ENCODE results near the gene INPP5E.

The INPP5E gene

GRCh38 chr9:136422876-136423275 is 16.8 kb downstream of the INPP5E start:
- Histone ChIP-seq H3F3A (ENCODE audit: insufficient read depth, low read length) (no peaks in the 10 kb centered on the region), H3K36me3 (replicated peaks; ENCODE audit: insufficient read depth, low read length) (peaks cover 3% of the 10 kb centered on the region; the same call in 1 of the 2 replicates), H3K9me3 (replicated peaks; ENCODE audit: insufficient read depth, low read length) (no peaks in the 10 kb centered on the region), H3K9ac (ENCODE audit: low read length) (no peak overlapping the region), H3K79me2 (ENCODE audit: low read length) (no peaks in the 10 kb centered on the region), H2AFZ (ENCODE audit: low read length) (no peak overlapping the region), H3K9me2 (replicated peaks; ENCODE audit: insufficient read depth, low read length) (no peaks in the 10 kb centered on the region), H3K27me3 (replicated peaks; ENCODE audit: insufficient read depth, low read length) (no peaks in the 10 kb centered on the region), H3K4me1 (ENCODE audit: low read length) (no peaks in the 10 kb centered on the region), H3K27ac (ENCODE audit: low read length) (no peak overlapping the region), H3K4me3 (ENCODE audit: low read length) (no peak overlapping the region), H3K4me2 (ENCODE audit: low read depth, low read length) (no peak overlapping the region), H4K20me1 (ENCODE audit: insufficient read depth, low read length) (no peaks in the 10 kb centered on the region)
- DNase-seq, result no peak
- TF ChIP-seq EZH2phosphoT487 (IDR thresholded peaks at IDR 0.05; ENCODE audit: low read length) (no peak), EZH2 (optimal IDR thresholded peaks at IDR 0.05; ENCODE audit: low read depth, low read length) (no peak), CTCF (IDR thresholded peaks at IDR 0.05; ENCODE audit: low read length) (no peak)

GRCh38 chr9:136421791-136422190 is 17.9 kb downstream of the INPP5E start:
- H3K36me3 ChIP-seq (replicated peaks; ENCODE audit: insufficient read depth, low read length), result peaks cover 3% of the 10 kb centered on the region; the same call in 1 of the 2 replicates
- no peak overlapping the region for H3K9ac ChIP-seq (ENCODE audit: low read length)
- TF ChIP-seq EZH2phosphoT487 (IDR thresholded peaks at IDR 0.05; ENCODE audit: low read length), result no peak
- no peak for TF ChIP-seq CTCF (IDR thresholded peaks at IDR 0.05; ENCODE audit: low read length)
- TF ChIP-seq EZH2 (optimal IDR thresholded peaks at IDR 0.05; ENCODE audit: low read depth, low read length), result no peak

GRCh38 chr9:136419092-136419420 is 20.6 kb downstream of the INPP5E start:
- TF ChIP-seq CTCF (IDR thresholded peaks at IDR 0.05; ENCODE audit: low read length), result no peak
- no peak for TF ChIP-seq EZH2phosphoT487 (IDR thresholded peaks at IDR 0.05; ENCODE audit: low read length)
- TF ChIP-seq EZH2 (optimal IDR thresholded peaks at IDR 0.05; ENCODE audit: low read depth, low read length), result no peak
- no peaks in the 10 kb centered on the region for H3K9me3 ChIP-seq (replicated peaks; ENCODE audit: insufficient read depth, low read length)
- no peak overlapping the region for H3K4me3 ChIP-seq (ENCODE audit: low read length)
- H3K9me2 ChIP-seq (replicated peaks; ENCODE audit: insufficient read depth, low read length), result no peaks in the 10 kb centered on the region
- H4K20me1 ChIP-seq (ENCODE audit: insufficient read depth, low read length), result no peaks in the 10 kb centered on the region
- no peak overlapping the region for H2AFZ ChIP-seq (ENCODE audit: low read length)
- no peaks in the 10 kb centered on the region for H3K27me3 ChIP-seq (replicated peaks; ENCODE audit: insufficient read depth, low read length)
- peaks cover 6% of the 10 kb centered on the region for H3K79me2 ChIP-seq (ENCODE audit: low read length)
- no peaks in the 10 kb centered on the region for H3F3A ChIP-seq (ENCODE audit: insufficient read depth, low read length)
- no peak overlapping the region for H3K4me2 ChIP-seq (ENCODE audit: low read depth, low read length)
- no peak overlapping the region for H3K27ac ChIP-seq (ENCODE audit: low read length)
- no peaks in the 10 kb centered on the region for H3K4me1 ChIP-seq (ENCODE audit: low read length)
- no peak for DNase-seq
- H3K36me3 ChIP-seq (replicated peaks; ENCODE audit: insufficient read depth, low read length), result peaks cover 6% of the 10 kb centered on the region; the same call in 1 of the 2 replicates
- H3K9ac ChIP-seq (ENCODE audit: low read length), result no peak overlapping the region

More at GRCh38 chr9:136421791-136422190, 17.9 kb downstream of the INPP5E start:
- H3K9me2 ChIP-seq (replicated peaks; ENCODE audit: insufficient read depth, low read length), result no peaks in the 10 kb centered on the region
- H3K4me2 ChIP-seq (ENCODE audit: low read depth, low read length), result no peak overlapping the region
- H3F3A ChIP-seq (ENCODE audit: insufficient read depth, low read length), result no peaks in the 10 kb centered on the region
- no peak overlapping the region for H2AFZ ChIP-seq (ENCODE audit: low read length)
- no peak for DNase-seq
- no peaks in the 10 kb centered on the region for H3K79me2 ChIP-seq (ENCODE audit: low read length)
- H3K9me3 ChIP-seq (replicated peaks; ENCODE audit: insufficient read depth, low read length), result no peaks in the 10 kb centered on the region
- no peak overlapping the region for H3K4me3 ChIP-seq (ENCODE audit: low read length)
- H3K27me3 ChIP-seq (replicated peaks; ENCODE audit: insufficient read depth, low read length), result no peaks in the 10 kb centered on the region
- H4K20me1 ChIP-seq (ENCODE audit: insufficient read depth, low read length), result no peaks in the 10 kb centered on the region
- no peaks in the 10 kb centered on the region for H3K4me1 ChIP-seq (ENCODE audit: low read length)
- H3K27ac ChIP-seq (ENCODE audit: low read length), result no peak overlapping the region

All from MM.1S (cell line).